ENCODE results near the gene LTBP1. TPM values are rescaled to one million over a fixed set of nuclear protein-coding genes. Genes with fewer than 3 reads are reported as not detected.

The LTBP1 gene
- total and polyA plus RNA-seq, 2 of the 13 experiments (the other 11 are each of a cell fraction or from before 2014, with no cell fraction given), result 0.12 to 0.22 TPM

DNA sequence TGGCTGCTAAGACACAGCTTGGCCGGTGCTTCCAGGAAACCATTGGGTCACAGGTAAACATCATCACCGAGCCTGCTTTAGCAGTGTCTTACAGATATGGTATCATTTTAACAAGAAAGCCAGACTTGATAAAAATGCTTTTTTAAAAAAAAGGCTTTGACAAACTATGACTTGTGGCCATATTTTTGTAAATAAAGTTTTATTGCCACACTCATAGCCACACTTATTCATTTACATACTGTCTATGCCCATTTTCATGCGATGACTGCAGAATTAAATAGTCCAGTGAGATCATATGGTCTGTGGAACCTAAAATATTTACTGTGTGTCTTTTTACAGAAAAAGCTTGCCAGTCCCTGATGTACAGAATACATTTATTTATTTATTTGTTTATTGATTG lies 242.0 kb downstream of the LTBP1 start:
- no peak for FAIRE-seq
- no peaks in the 10 kb centered on the region for H3K79me2 ChIP-seq (ENCODE audit: insufficient read depth, low read length)
- no peak for TF ChIP-seq NR1H2 (CRISPR knock-in tag; IDR thresholded peaks at IDR 0.05; ENCODE audit: borderline replicate concordance, low read depth)
- TF ChIP-seq, protein P1, sequence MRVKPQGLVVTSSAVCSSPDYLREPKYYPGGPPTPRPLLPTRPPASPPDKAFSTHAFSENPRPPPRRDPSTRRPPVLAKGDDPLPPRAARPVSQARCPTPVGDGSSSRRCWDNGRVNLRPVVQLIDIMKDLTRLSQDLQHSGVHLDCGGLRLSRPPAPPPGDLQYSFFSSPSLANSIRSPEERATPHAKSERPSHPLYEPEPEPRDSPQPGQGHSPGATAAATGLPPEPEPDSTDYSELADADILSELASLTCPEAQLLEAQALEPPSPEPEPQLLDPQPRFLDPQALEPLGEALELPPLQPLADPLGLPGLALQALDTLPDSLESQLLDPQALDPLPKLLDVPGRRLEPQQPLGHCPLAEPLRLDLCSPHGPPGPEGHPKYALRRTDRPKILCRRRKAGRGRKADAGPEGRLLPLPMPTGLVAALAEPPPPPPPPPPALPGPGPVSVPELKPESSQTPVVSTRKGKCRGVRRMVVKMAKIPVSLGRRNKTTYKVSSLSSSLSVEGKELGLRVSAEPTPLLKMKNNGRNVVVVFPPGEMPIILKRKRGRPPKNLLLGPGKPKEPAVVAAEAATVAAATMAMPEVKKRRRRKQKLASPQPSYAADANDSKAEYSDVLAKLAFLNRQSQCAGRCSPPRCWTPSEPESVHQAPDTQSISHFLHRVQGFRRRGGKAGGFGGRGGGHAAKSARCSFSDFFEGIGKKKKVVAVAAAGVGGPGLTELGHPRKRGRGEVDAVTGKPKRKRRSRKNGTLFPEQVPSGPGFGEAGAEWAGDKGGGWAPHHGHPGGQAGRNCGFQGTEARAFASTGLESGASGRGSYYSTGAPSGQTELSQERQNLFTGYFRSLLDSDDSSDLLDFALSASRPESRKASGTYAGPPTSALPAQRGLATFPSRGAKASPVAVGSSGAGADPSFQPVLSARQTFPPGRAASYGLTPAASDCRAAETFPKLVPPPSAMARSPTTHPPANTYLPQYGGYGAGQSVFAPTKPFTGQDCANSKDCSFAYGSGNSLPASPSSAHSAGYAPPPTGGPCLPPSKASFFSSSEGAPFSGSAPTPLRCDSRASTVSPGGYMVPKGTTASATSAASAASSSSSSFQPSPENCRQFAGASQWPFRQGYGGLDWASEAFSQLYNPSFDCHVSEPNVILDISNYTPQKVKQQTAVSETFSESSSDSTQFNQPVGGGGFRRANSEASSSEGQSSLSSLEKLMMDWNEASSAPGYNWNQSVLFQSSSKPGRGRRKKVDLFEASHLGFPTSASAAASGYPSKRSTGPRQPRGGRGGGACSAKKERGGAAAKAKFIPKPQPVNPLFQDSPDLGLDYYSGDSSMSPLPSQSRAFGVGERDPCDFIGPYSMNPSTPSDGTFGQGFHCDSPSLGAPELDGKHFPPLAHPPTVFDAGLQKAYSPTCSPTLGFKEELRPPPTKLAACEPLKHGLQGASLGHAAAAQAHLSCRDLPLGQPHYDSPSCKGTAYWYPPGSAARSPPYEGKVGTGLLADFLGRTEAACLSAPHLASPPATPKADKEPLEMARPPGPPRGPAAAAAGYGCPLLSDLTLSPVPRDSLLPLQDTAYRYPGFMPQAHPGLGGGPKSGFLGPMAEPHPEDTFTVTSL (CRISPR knock-in tag; IDR thresholded peaks at IDR 0.05; ENCODE audit: borderline replicate concordance), result no peak
- no peak for TF ChIP-seq ZNF24 (IDR thresholded peaks at IDR 0.05)
- no peak for TF ChIP-seq RBM22 (optimal IDR thresholded peaks at IDR 0.05; ENCODE audit: low read length)
- no peak for TF ChIP-seq RXRB (CRISPR knock-in tag; IDR thresholded peaks at IDR 0.05; ENCODE audit: borderline replicate concordance)
- TF ChIP-seq ZNF101 (CRISPR knock-in tag; IDR thresholded peaks at IDR 0.05; ENCODE audit: borderline replicate concordance, low read depth), result no peak
- TF ChIP-seq TCF7 (IDR thresholded peaks at IDR 0.05; ENCODE audit: low read depth), result no peak
- TF ChIP-seq CCAR2 (optimal IDR thresholded peaks at IDR 0.05; ENCODE audit: low read depth, low read length), result no peak
- TF ChIP-seq AGO1 (IDR thresholded peaks at IDR 0.05; ENCODE audit: low read depth, low read length, poor library complexity, severe bottlenecking), result no peak
- TF ChIP-seq KAT7 (CRISPR knock-in tag; IDR thresholded peaks at IDR 0.05; ENCODE audit: borderline replicate concordance), result no peak
- no peak for TF ChIP-seq NRL (CRISPR knock-in tag; IDR thresholded peaks at IDR 0.05; ENCODE audit: borderline replicate concordance)
- TF ChIP-seq ZNF746 (CRISPR knock-in tag; IDR thresholded peaks at IDR 0.05), result no peak
- TF ChIP-seq, protein P2, sequence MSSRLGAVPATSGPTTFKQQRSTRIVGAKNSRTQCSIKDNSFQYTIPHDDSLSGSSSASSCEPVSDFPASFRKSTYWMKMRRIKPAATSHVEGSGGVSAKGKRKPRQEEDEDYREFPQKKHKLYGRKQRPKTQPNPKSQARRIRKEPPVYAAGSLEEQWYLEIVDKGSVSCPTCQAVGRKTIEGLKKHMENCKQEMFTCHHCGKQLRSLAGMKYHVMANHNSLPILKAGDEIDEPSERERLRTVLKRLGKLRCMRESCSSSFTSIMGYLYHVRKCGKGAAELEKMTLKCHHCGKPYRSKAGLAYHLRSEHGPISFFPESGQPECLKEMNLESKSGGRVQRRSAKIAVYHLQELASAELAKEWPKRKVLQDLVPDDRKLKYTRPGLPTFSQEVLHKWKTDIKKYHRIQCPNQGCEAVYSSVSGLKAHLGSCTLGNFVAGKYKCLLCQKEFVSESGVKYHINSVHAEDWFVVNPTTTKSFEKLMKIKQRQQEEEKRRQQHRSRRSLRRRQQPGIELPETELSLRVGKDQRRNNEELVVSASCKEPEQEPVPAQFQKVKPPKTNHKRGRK (CRISPR knock-in tag; IDR thresholded peaks at IDR 0.05), result no peak
- TF ChIP-seq, protein P3, sequence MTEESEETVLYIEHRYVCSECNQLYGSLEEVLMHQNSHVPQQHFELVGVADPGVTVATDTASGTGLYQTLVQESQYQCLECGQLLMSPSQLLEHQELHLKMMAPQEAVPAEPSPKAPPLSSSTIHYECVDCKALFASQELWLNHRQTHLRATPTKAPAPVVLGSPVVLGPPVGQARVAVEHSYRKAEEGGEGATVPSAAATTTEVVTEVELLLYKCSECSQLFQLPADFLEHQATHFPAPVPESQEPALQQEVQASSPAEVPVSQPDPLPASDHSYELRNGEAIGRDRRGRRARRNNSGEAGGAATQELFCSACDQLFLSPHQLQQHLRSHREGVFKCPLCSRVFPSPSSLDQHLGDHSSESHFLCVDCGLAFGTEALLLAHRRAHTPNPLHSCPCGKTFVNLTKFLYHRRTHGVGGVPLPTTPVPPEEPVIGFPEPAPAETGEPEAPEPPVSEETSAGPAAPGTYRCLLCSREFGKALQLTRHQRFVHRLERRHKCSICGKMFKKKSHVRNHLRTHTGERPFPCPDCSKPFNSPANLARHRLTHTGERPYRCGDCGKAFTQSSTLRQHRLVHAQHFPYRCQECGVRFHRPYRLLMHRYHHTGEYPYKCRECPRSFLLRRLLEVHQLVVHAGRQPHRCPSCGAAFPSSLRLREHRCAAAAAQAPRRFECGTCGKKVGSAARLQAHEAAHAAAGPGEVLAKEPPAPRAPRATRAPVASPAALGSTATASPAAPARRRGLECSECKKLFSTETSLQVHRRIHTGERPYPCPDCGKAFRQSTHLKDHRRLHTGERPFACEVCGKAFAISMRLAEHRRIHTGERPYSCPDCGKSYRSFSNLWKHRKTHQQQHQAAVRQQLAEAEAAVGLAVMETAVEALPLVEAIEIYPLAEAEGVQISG (CRISPR knock-in tag; IDR thresholded peaks at IDR 0.05), result no peak
- no peak for TF ChIP-seq KLF9 (CRISPR knock-in tag; IDR thresholded peaks at IDR 0.05; ENCODE audit: low read depth)
- TF ChIP-seq ZNF556 (CRISPR knock-in tag; IDR thresholded peaks at IDR 0.05; ENCODE audit: borderline replicate concordance), result no peak
- 43% methylated on average over 3 of the region's 3 CpGs for WGBS (ENCODE audit: low lambda C conversion rate)
- H3K27me3 ChIP-seq (ENCODE audit: control insufficient read depth in 1 of 2, insufficient read depth in 2 of 2, low read length in 2 of 2), result no peaks in the 10 kb centered on the region; a peak in 1 of 5 replicates
- POLR2A ChIA-PET, result no interaction called here
- intact Hi-C loops (cut with micrococcal nuclease; ENCODE audit: unreplicated experiment), result no loop called here
- H4K20me1 ChIP-seq (ENCODE audit: insufficient read depth, low read length), result no peaks in the 10 kb centered on the region
- in situ Hi-C loops (cut with HindIII; ENCODE audit: extremely low pct_ligation_motif_present, low pct_unique_long_range_greater_than_20kb), result no loop called here
- CTCF ChIA-PET (ENCODE audit: low intra/inter-chr PET ratio, low total read pairs), result no interaction called here
- no peaks in the 10 kb centered on the region for H3K9me3 ChIP-seq (ENCODE audit: low read length)
- no peak overlapping the region for H3K4me2 ChIP-seq (ENCODE audit: low read depth, low read length)
- no peak overlapping the region for H3K9ac ChIP-seq (ENCODE audit: insufficient read depth, low read depth, low read length)
- ATAC-seq, result no peak
- no peak overlapping the region for H3K4me3 ChIP-seq (replicated peaks in 1 of 3; ENCODE audit: insufficient read depth in 1 of 3, low read depth in 2 of 3, low read length in 3 of 3)
- H3K36me3 ChIP-seq (replicated peaks in 1 of 2; ENCODE audit: control insufficient read depth in 1 of 2, insufficient read depth in 2 of 2, low read length in 2 of 2), result no peaks in the 10 kb centered on the region
- no peak overlapping the region for H2AFZ ChIP-seq (ENCODE audit: low read length)
- H3K27ac ChIP-seq (ENCODE audit: extremely low read length, insufficient read depth, low read length), result no peak overlapping the region
- H3K4me1 ChIP-seq (ENCODE audit: insufficient read depth, low read length), result no peaks in the 10 kb centered on the region
- no TSS peak for BruUV-seq (replicated peaks)
- no peak for DNase-seq (ENCODE audit: low spot score)

All from HepG2 (cell line).